Natural killer cell treated with Interleukin-12 subunit alpha and Interleukin-12 subunit beta and Interleukin-15 and Interleukin-18, amount 100 ng/mL, for 72 hours (primary cell): Measurements from ENCODE around the gene ZNF627. TPM values are rescaled to one million over a fixed set of nuclear protein-coding genes. Genes with fewer than 3 reads are reported as not detected.
A peak's percentile ranks its signal among the peaks of the same experiment; 100 is the strongest.
"Not testable (repeated sequence)": the region's sequence is repeated elsewhere in the genome, so short reads cannot be mapped to it uniquely, and the experiment has no call there.

ENCODE experiments used
- ATAC-seq, 2 donors: fragments of 150-1000 bp; cut with Tn5 transposase in 1 of 2; sonication (Bioruptor Pico), chemical (Tn5 transposase) in 1 of 2; 2 replicates each; pipeline ENCODE4 v1.10.0; 2021
- DNase-seq: peaks from one replicate; pipeline ENCODE4 v3.0.0; 2022; ENCODE audit warnings: low spot score
- H3K27ac Mint-ChIP-seq, 2 donors: 1 replicate in 1 of 2; 2 replicates in 1 of 2; pipeline ENCODE4 v1.8.0; 2022; ENCODE audit warnings: mixed read lengths in 2 of 2, mild to moderate bottlenecking in 1 of 2, moderate library complexity in 1 of 2
- H3K27me3 Mint-ChIP-seq, 2 donors: 1 replicate in 1 of 2; 2 replicates in 1 of 2; pipeline ENCODE4 v1.8.0; 2022; ENCODE audit warnings: mixed read lengths in 2 of 2
- H3K36me3 Mint-ChIP-seq: one replicate; pipeline ENCODE4 v1.8.0; 2022; ENCODE audit warnings: mixed read lengths
- H3K4me1 Mint-ChIP-seq, 2 donors: 1 replicate in 1 of 2; 2 replicates in 1 of 2; pipeline ENCODE4 v1.8.0; 2022; ENCODE audit warnings: low read depth in 2 of 2, mixed read lengths in 2 of 2, mild to moderate bottlenecking in 1 of 2
- H3K4me3 Mint-ChIP-seq: one replicate; pipeline ENCODE4 v1.8.0; 2022; ENCODE audit warnings: mixed read lengths
- H3K9me3 Mint-ChIP-seq: 2 replicates; pipeline ENCODE4 v1.8.0; 2022; ENCODE audit warnings: mixed read lengths
- total RNA-seq, 2 donors: library from RNA; stranded (reverse); gene quantifications; one replicate each; pipeline ENCODE4 v1.2.3, GENCODE V29; 2022

ZNF627 gene
- total RNA-seq, 2 donors from 2014 or later: 5.1 to 6.8 TPM

DNA sequence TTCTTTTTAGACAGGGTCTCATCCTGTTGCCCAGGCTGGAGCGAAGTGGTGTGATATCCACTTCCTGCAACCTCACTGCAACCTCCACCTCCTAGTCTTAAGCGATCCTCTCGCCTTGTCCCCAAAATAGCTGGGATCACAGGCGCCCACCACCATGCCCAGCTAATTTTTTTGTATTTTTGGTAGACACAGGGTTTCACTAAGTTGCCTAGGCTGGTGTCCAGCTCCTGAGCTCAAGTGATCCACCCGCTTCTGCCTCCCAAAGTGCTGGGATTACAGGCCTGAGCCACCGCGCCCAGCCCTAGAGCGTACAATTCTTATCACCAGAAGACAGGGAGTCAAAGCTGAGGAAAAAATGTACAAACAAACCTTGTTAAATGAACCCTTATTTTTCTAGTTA is 33.8 kb upstream of the ZNF627 start:
- no peak for ATAC-seq
- H3K27ac Mint-ChIP-seq: no peak overlapping the region
- H3K27me3 Mint-ChIP-seq: no peaks in the 10 kb centered on the region
- no peak overlapping the region for H3K4me3 Mint-ChIP-seq
- no peak for DNase-seq
- no peaks in the 10 kb centered on the region for H3K36me3 Mint-ChIP-seq
- H3K9me3 Mint-ChIP-seq: no peaks in the 10 kb centered on the region
- H3K4me1 Mint-ChIP-seq: peaks cover 28 to 31% of the 10 kb centered on the region in 2 donors

DNA sequence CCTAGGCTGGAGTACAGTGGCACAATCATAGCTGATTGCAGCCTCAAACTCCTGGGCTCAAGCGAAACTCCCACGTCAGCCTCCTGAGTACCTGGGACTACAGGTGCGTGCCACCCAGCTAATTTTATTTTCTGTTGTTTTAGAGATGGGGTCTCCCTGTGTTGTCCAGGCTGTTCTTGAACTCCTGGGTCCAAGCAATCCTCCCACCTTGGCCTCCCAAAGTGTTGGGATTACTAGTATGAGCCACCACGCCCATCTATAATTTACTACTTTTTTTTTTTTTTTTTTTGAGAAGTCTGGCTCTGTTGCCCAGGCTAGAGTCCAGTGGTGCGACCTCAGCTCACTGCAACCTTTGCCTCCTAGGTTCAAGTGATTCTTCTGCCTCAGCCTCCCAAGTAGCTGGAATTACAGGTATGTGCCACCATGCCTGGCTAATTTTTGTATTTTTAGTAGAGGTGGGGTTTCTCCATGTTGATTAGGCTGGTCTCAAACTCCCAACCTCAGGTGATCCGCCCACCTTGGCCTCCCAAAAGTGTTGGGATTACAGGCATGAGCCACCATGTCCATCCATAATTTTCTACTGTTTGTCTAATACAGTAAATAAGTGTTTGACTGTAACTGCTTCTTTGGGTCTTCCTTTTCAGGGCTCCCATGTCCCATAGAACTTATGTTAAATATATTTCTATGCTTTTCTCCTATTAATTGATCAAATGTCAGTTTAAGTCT is 33.0 kb upstream of the ZNF627 start:
- not testable (repeated sequence) for H3K27me3 Mint-ChIP-seq, H3K9me3 Mint-ChIP-seq, DNase-seq, ATAC-seq, H3K36me3 Mint-ChIP-seq, H3K4me3 Mint-ChIP-seq, H3K27ac Mint-ChIP-seq
- peaks cover 28 to 29% of the 10 kb centered on the region in 2 donors for H3K4me1 Mint-ChIP-seq

DNA sequence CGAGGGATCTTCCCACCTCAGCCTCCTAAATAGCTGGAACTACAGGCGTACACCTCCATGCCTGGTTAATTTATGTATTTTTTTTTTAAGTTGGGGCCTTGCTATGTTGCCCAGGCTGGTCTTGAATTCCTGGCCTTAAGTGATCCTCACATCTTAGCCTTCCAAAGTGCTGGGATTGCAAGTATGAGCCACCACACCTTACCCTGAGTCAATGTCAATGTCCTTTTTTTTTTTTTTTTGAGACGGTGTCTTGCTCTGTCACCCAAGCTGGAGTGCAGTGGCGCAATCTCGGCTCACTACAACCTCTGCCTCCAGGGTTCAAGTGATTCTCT is 31.7 kb upstream of the ZNF627 start:
- H3K27ac Mint-ChIP-seq, DNase-seq, H3K27me3 Mint-ChIP-seq, ATAC-seq, H3K36me3 Mint-ChIP-seq, H3K4me3 Mint-ChIP-seq, H3K9me3 Mint-ChIP-seq: not testable (repeated sequence)
- peaks cover 19 to 21% of the 10 kb centered on the region in 2 donors for H3K4me1 Mint-ChIP-seq

DNA sequence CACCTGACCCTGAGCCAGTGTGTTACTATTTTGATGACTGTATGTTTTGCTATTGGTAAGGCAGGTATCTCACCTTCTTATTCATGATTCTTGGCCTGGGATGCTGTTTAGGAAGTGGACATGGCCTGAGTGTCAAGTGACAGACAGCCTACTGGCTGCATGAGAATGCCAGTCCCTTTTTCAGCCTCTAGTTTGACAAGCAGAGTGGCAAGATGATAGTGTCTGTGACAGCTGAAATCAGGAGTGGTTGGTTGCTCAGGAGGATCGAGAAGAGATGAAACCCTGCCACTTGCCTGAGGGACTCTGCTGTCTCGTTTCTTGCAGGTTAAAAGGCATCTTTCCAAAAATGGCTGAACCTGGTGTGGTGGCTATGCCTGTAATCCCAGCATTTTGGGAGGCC is 31.1 kb upstream of the ZNF627 start:
- no peak overlapping the region for H3K4me3 Mint-ChIP-seq
- no peak overlapping the region for H3K27ac Mint-ChIP-seq
- no peak for DNase-seq

DNA sequence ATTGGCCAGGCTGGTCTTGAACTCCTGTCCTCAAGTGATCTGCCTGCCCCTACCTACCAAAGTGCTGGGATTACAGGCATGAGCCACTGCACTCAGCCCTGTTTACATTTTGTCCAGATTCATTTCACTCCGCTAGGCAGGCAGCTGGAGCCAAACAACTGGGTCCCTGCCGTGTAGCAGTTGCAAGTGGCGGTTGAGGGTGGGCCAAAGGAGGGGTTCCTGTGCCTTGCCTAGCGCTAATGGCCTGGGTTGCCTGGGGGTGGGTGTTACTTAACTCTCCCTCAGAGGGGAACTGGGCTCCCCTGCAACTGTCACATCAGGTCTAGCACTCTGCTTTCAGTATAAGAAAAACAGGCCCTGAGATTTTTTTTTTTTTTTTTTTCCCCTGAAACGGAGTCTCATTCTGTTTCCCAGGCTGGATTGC is 27.2 kb upstream of the ZNF627 start:
- DNase-seq (no peak), ATAC-seq (no peak)
- Mint-ChIP-seq H3K27ac (no peak overlapping the region), H3K4me1 (peaks cover 12 to 13% of the 10 kb centered on the region in 2 donors), H3K27me3 (no peaks in the 10 kb centered on the region), H3K36me3 (no peaks in the 10 kb centered on the region), H3K9me3 (no peaks in the 10 kb centered on the region), H3K4me3 (no peak overlapping the region)

More for the DNA sequence above, 31.1 kb upstream of the ZNF627 start:
- no peaks in the 10 kb centered on the region for H3K36me3 Mint-ChIP-seq
- no peak for ATAC-seq
- peaks cover 17 to 18% of the 10 kb centered on the region in 2 donors for H3K4me1 Mint-ChIP-seq
- no peaks in the 10 kb centered on the region for H3K27me3 Mint-ChIP-seq
- H3K9me3 Mint-ChIP-seq: no peaks in the 10 kb centered on the region

DNA sequence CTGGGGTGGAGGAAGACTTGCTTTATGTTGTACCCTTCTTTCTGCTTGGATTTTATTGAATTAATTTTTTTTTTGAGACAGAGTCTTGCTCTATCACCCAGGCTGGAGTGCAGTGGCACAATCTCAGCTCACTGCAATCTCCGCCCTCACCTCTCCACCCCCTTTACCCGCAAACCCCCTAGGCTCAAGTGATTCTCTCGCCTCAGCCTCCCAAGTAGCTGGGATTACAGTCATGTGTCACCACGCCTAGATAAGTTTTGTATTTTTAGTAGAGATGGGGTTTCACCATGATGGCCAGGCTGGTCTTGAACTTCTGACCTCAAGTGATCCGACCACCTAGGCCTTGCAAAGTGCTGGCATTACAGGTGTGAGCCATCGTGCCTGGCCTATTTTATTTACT is 23.9 kb upstream of the ZNF627 start:
- not testable (repeated sequence) for H3K27ac Mint-ChIP-seq

DNA sequence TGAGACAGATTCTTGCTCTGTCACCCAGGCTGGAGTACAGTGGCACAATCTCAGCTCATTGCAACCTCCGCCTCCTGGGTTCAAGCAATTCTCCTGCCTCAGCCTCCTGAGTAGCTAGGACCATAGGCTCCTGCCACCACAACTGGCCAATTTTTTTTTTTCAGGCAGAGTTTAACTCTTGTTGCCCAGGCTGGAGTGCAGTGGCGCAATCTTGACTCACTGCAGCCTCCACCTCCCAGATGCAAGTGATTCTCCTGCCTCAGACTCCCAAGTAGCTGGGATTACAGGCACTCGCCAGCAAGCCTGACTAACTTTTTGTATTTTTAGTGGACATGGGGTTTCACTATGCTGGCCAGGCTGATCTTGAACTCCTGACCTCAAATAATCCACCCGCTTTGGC is 23.5 kb upstream of the ZNF627 start:
- not testable (repeated sequence) for H3K9me3 Mint-ChIP-seq, H3K27ac Mint-ChIP-seq, DNase-seq, H3K4me1 Mint-ChIP-seq, ATAC-seq, H3K27me3 Mint-ChIP-seq, H3K4me3 Mint-ChIP-seq, H3K36me3 Mint-ChIP-seq

More for the DNA sequence above, 23.9 kb upstream of the ZNF627 start:
- H3K27me3 Mint-ChIP-seq, H3K36me3 Mint-ChIP-seq, H3K9me3 Mint-ChIP-seq, DNase-seq, H3K4me1 Mint-ChIP-seq, H3K4me3 Mint-ChIP-seq, ATAC-seq: not testable (repeated sequence)

DNA sequence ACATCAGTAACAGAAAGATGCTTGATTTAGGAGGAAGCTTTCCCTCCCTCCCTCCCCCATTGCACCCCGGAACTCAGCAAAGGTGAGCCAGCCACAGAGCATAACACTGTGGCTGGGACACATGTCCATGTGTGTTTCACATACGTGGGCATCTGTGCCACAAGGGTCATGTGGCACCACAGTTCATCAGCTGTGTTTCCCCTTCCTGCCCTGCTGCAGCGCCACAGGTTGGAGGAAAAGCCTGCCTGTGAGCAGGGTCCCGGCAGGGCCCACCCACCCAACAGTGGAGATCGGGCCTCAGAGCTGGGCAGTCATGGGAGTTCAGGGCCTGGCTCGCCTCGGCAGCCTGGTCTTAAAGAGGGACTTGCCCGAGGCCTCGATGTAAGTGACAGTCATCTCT is 22.6 kb upstream of the ZNF627 start:
- ATAC-seq: no peak
- H3K27ac Mint-ChIP-seq: no peak overlapping the region
- H3K4me1 Mint-ChIP-seq: peaks cover 0 to 2% of the 10 kb centered on the region in 2 donors
- no peak for DNase-seq
- H3K9me3 Mint-ChIP-seq: no peaks in the 10 kb centered on the region
- no peak overlapping the region for H3K4me3 Mint-ChIP-seq
- H3K27me3 Mint-ChIP-seq: no peaks in the 10 kb centered on the region
- no peaks in the 10 kb centered on the region for H3K36me3 Mint-ChIP-seq

DNA sequence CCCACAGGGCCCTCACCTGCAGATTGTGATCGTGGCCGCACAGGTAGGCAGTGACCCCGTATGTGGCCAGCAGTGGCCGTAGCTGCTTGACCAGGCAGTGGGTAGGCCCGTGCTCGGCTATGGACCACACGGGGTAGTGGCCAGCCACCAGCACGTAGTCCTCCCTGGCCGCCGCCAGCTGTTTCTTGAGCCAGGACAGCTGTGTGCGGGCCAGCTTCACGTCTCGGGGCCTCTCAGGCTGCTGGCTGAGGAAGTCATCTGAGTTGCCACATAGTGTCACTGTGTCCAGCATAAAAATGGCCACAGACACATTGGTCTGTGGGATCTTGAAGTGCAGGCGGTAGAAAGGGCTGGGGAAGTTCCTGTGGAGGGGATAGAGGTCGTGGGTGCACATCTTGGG is 21.1 kb upstream of the ZNF627 start:
- H3K4me3 Mint-ChIP-seq: no peak overlapping the region
- H3K27me3 Mint-ChIP-seq: no peaks in the 10 kb centered on the region
- H3K36me3 Mint-ChIP-seq: no peaks in the 10 kb centered on the region
- no peak overlapping the region for H3K27ac Mint-ChIP-seq
- peaks cover 5 to 7% of the 10 kb centered on the region in 2 donors for H3K4me1 Mint-ChIP-seq
- DNase-seq (no peak), ATAC-seq (no peak)
- H3K9me3 Mint-ChIP-seq: no peaks in the 10 kb centered on the region

DNA sequence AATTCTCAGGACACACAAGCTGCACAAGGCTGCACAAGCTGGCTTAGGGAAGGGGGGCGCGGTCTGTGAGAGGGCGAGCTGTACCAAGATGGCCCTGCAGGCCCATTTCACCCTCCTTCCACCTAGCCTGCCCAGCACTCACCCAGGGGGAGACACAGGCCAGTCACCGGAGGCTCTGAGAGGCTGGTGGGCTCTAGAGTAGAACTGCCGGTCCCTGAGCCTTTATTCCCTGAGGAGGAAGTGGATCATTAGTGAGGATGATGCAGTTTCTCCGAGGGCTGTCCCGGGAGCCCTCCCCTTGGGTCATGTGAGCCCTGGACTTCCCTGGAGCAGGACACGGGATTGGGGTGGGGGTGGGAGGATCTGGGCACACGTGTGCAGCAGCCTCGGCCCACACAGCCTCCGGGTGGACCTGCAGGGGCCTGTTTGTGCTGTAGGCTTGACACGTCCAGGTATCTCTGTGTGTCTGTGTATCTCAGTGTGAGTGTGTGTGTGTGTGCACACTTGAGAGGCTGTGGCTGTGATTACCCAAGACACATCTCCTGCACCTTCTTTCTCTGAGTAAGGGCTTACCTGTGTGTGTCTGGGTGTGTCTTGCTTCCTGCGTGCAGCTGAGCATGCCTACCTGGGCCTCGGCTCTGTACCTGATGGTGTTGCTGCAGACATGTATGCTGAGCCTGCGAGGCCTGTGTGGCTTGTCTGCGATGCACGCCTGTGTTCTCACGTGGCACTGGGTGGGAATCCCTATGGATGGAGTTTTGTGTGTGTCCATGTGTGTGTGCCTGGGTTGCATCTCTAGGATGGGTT is 19.6 kb upstream of the ZNF627 start, which contains the start of gene ACP5:
TSS of gene ACP5 (minus strand) at position 195 of the 807 bp plus-strand sequence. CDS start 328 bp downstream, outside the sequence.
- Mint-ChIP-seq H3K4me3 (peak within 1 kb of the TSS; percentile 53), H3K9me3 (no peaks in the 10 kb centered on the region), H3K36me3 (no peaks in the 10 kb centered on the region), H3K4me1 (peaks cover 12 to 14% of the 10 kb centered on the region in 2 donors), H3K27me3 (no peaks in the 10 kb centered on the region), H3K27ac (no peak within 1 kb of the TSS)
- no peak for DNase-seq
- ATAC-seq: no peak

DNA sequence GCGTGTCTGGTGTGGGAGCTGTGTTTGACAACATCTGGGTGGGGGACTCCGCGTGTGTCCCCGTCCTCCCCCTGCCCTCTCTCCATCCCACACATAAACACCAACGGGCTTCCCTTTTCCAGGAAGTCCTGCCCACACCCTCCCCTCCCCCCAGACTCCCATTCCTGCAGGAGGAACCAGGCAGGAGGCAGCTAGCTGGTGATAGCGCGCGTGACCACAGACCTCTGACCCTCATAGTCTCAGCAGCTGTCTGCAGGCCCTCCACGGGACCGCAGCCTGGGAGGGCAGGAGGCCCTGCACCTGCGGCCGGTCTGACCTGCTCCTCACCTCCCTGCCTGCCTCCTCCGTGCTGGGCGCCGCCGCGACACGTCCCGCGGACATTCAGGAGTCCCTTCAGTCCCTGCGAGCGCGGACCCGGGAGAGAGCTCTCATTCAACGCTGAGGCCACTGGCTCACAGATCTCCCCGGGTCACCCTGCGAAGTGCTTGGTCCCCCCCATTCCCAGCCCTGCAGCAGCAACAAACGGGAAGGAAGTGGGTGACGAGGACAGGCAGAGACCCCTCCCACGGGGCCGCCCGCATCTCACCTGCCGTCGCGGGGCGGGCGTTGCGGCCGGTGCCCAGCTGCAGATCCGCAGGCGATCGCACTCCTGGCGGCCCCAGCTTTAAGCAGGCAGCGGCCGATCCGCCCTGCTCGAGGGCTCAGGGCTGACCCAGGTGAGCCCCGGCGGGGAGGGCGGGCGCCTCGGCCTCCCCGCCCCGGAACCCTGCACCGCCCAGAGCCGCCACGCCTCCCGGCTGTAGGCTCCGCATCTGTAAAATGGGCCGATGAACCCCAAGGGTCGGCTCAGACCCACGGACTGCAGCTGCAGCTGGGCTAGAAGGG is 18.8 kb upstream of the ZNF627 start:
- DNase-seq (no peak), ATAC-seq (peak; percentile 63)
- Mint-ChIP-seq H3K27ac (no peak overlapping the region), H3K9me3 (no peaks in the 10 kb centered on the region), H3K4me3 (peak overlapping the region; percentile 82), H3K4me1 (peaks cover 12 to 14% of the 10 kb centered on the region in 2 donors), H3K27me3 (no peaks in the 10 kb centered on the region), H3K36me3 (no peaks in the 10 kb centered on the region)

DNA sequence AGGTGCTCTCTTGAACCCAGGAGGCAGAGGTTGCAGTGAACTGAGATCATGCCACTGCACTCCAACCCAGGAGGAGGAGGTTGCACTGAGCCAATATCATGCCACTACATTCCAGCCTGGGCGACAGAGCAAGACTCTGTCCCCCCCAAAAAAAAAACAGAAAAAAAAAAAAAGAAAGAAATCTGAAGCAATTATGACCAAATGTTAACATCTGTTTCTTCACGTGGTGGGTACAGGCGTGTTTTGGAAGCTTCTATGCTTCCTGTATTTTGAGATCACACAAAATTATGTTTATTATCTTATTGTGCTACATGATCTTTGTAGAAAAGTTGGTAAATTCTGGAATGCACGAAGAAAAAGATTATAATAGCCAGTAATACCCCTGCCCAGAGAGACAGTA is 17.2 kb upstream of the ZNF627 start:
- Mint-ChIP-seq H3K36me3 (no peaks in the 10 kb centered on the region), H3K4me1 (peaks cover 12 to 14% of the 10 kb centered on the region in 2 donors), H3K27ac (no peak overlapping the region), H3K9me3 (no peaks in the 10 kb centered on the region), H3K4me3 (peak overlapping the region; percentile 27), H3K27me3 (no peaks in the 10 kb centered on the region)
- ATAC-seq (no peak), DNase-seq (no peak)

DNA sequence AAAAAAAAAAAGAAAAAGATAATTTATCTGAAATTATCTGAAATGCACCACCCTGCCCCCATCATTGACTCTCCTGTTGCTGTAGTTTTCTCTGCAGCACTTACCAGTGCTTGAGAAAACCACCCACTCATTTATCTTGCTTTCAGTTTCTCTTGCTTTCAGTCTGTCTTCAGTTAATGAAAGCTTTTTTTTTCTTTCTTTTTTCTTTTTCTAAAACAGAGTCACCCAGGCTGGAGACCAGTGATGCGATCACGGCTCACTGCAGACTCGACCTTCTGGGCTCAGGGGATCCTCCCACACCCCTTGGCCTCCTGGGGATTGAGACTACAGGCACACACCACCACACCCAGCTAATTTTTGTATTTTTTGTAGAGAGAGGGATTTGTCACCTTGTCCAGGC is 15.5 kb upstream of the ZNF627 start:
- no peaks in the 10 kb centered on the region for H3K36me3 Mint-ChIP-seq
- ATAC-seq (peak; percentile 78 to 88), DNase-seq (no peak)

More for the DNA sequence above, 15.5 kb upstream of the ZNF627 start:
- peak overlapping the region; percentile 87 for H3K4me3 Mint-ChIP-seq
- peaks cover 12 to 14% of the 10 kb centered on the region in 2 donors for H3K4me1 Mint-ChIP-seq
- H3K27ac Mint-ChIP-seq: peak overlapping the region; percentile 82 to 88
- H3K27me3 Mint-ChIP-seq: no peaks in the 10 kb centered on the region
- no peaks in the 10 kb centered on the region for H3K9me3 Mint-ChIP-seq
